Activated T-helper 2 cell treated with anti-CD3 and anti-CD28 coated beads, Interferon-gamma antibody, Interleukin-2, Interleukin-4, amounts not matched to agents 10 μg/mL and 5 μg/mL and 100 μg/mL, durations not matched to agents 14 hours and 24 hours and 36 hours (primary cell): ENCODE data around the gene SGO1. TPM values are rescaled to one million over a fixed set of nuclear protein-coding genes. Genes with fewer than 3 reads are reported as not detected.

Experiments used
- DNase-seq: peaks from one replicate; pipeline ENCODE4 v3.0.0; 2021; ENCODE audit warnings: low spot score
- H3K27ac Mint-ChIP-seq: one replicate; pipeline ENCODE4 v1.8.0; 2021; ENCODE audit warnings: mixed read lengths
- H3K27me3 Mint-ChIP-seq: one replicate; pipeline ENCODE4 v1.8.0; 2021; ENCODE audit warnings: low read depth, mixed read lengths
- H3K36me3 Mint-ChIP-seq: one replicate; pipeline ENCODE4 v1.8.0; 2021; ENCODE audit warnings: low read depth, mixed read lengths
- H3K4me1 Mint-ChIP-seq: one replicate; pipeline ENCODE4 v1.8.0; 2021; ENCODE audit warnings: low read depth, mixed read lengths
- H3K4me3 Mint-ChIP-seq: one replicate; pipeline ENCODE4 v1.8.0; 2021; ENCODE audit warnings: low read depth, mild to moderate bottlenecking, moderate library complexity, mixed read lengths
- H3K9me3 Mint-ChIP-seq: one replicate; pipeline ENCODE4 v1.8.0; 2021; ENCODE audit warnings: mixed read lengths
- intact Hi-C: fragments of 100-400 bp; cut with micrococcal nuclease; formaldehyde crosslinking; loops from one replicate; pipeline ENCODE4 v1.15.1; 2023
- total RNA-seq: library from RNA; stranded (reverse); gene quantifications from 2 replicates; pipeline ENCODE4 v1.2.3, GENCODE V29; 2022

Gene SGO1
- total RNA-seq, 1 donor from 2014 or later = 20.8 TPM

- H3K4me3 Mint-ChIP-seq = no peak overlapping the region
- H3K36me3 Mint-ChIP-seq = peaks cover 61% of the 10 kb centered on the region
- H3K27ac Mint-ChIP-seq = no peak overlapping the region
- no peaks in the 10 kb centered on the region for H3K9me3 Mint-ChIP-seq
- intact Hi-C loops = no loop called here
- H3K4me1 Mint-ChIP-seq = peaks cover 2% of the 10 kb centered on the region
- H3K27me3 Mint-ChIP-seq = no peaks in the 10 kb centered on the region
- no peak for DNase-seq
These were observed 64.9 kb downstream of the SGO1 start for GRCh38 chr3:20121088-20121487.

Other genes starting within 250 kb of the SGO1 start
- gene RAB5A, start 239.1 kb downstream of the SGO1 start, total RNA-seq = 43.5 and 49.5 TPM in 2 replicates
- gene PP2D1, start 173.9 kb downstream of the SGO1 start, total RNA-seq = not detected in 2 replicates
- 10.9 and 12.1 TPM in 2 replicates for gene KAT2B, start 145.8 kb downstream of the SGO1 start, total RNA-seq